A549 (cell line): ENCODE results near the gene CNTN3. TPM values are rescaled to one million over a fixed set of nuclear protein-coding genes. Genes with fewer than 3 reads are reported as not detected.

Experiments used
- ATAC-seq, 2 experiments: fragments of 200-7000 bp in 1 of 2; fragments of >200 bp in 1 of 2; cut with Nextera tagmentation in 1 of 2; cut with Tn5 transposase in 1 of 2; 3 replicates each; pipeline versions ENCODE4 v1.8.0 to v1.9.1; 2018 to 2020; ENCODE audit warnings: mild to moderate bottlenecking in 1 of 2, moderate library complexity in 1 of 2
- CTCF ChIA-PET: fragments of 300-600 bp; sonication (Branson Sonifier 250); formaldehyde crosslinking; extraction: SDS; loops from one replicate; lab custom pipeline; 2021; ENCODE audit warnings: antibody characterized with exemption, inconsistent platforms; lab: Yijun Ruan, JAX
- POLR2A ChIA-PET: fragments of 350-600 bp; formaldehyde crosslinking; extraction: SDS; loops from one replicate; lab custom pipeline; 2021; ENCODE audit warnings: antibody characterized with exemption, inconsistent platforms; lab: Yijun Ruan, JAX
- DNase-seq, 2 experiments: peaks; one replicate each; pipeline versions ENCODE4 v3.0.0 to v3.0.0-alpha.2; 2011 to 2016; ENCODE audit warnings: low read depth in 1 of 2, low spot score in 1 of 2
- FAIRE-seq: peaks from 2 replicates; lab custom pipeline; 2011; peaks lifted over from hg19 to GRCh38; lab: Jason Lieb, UNC
- H3K27ac ChIP-seq, 2 experiments: fragments of >200 bp; sonication (Bioruptor Twin); formaldehyde crosslinking; 3 replicates each; pipeline ENCODE4 v1.5.1; 2016 to 2017
- H3K4me1 ChIP-seq: fragments of >200 bp; sonication (Bioruptor Twin); formaldehyde crosslinking; 3 replicates; pipeline ENCODE4 v1.6.1; 2016
- H3K4me2 ChIP-seq: fragments of >200 bp; sonication (Bioruptor Twin); formaldehyde crosslinking; 3 replicates; pipeline ENCODE4 v1.6.1; 2016
- H3K4me3 ChIP-seq: fragments of >200 bp; sonication (Bioruptor Twin); formaldehyde crosslinking; 3 replicates; pipeline ENCODE4 v1.5.1; 2016
- H3K9me3 ChIP-seq: fragments of >200 bp; sonication (Bioruptor Twin); formaldehyde crosslinking; 3 replicates; pipeline ENCODE4 v1.6.1; 2016
- BCL3 ChIP-seq: fragments of >200 bp; sonication (Bioruptor Twin); formaldehyde crosslinking; IDR thresholded peaks from 3 replicates; pipeline ENCODE4 v1.6.1; 2016
- CBX2 ChIP-seq: fragments of 200-600 bp; sonication (generic); IDR thresholded peaks from 2 replicates; pipeline ENCODE4 v1.6.1; 2016; ENCODE audit warnings: low read depth, mild to moderate bottlenecking, borderline replicate concordance
- CEBPB ChIP-seq, 2 experiments: fragments of >200 bp in 1 of 2; sonication (Bioruptor Twin) in 1 of 2; formaldehyde crosslinking in 1 of 2; IDR thresholded peaks; 2 replicates each; pipeline ENCODE4 v1.6.1; 2012 to 2016
- CHD4 ChIP-seq: fragments of 200-600 bp; sonication (generic); IDR thresholded peaks from 2 replicates; pipeline ENCODE4 v1.6.1; 2016; ENCODE audit warnings: antibody characterized with exemption, mild to moderate bottlenecking, borderline replicate concordance
- E2F6 ChIP-seq: IDR thresholded peaks from 2 replicates; pipeline ENCODE4 v1.6.1; 2012; ENCODE audit warnings: low read depth, borderline replicate concordance
- EHMT2 ChIP-seq: fragments of 200-600 bp; sonication (generic); IDR thresholded peaks from 2 replicates; pipeline ENCODE4 v1.6.1; 2016; ENCODE audit warnings: antibody characterized with exemption, low read depth, mild to moderate bottlenecking, moderate library complexity
- ESRRA ChIP-seq: fragments of 150-350 bp; IDR thresholded peaks from 2 replicates; pipeline ENCODE4 v1.6.1; 2014; ENCODE audit warnings: mild to moderate bottlenecking, low read length, borderline replicate concordance
- FOSB ChIP-seq: fragments of 250-450 bp; sonication (Bioruptor Pico); IDR thresholded peaks from 2 replicates; pipeline ENCODE4 v1.5.0; 2020; ENCODE audit warnings: mild to moderate bottlenecking, moderate library complexity
- GATA3 ChIP-seq: IDR thresholded peaks from 2 replicates; pipeline ENCODE4 v1.6.1; 2012; ENCODE audit warnings: borderline replicate concordance
- HEYL ChIP-seq: fragments of 250-450 bp; sonication (Bioruptor Pico); IDR thresholded peaks from 2 replicates; pipeline ENCODE4 v1.8.0; 2021; ENCODE audit warnings: mild to moderate bottlenecking, moderate library complexity
- HMGXB4 ChIP-seq: fragments of 250-450 bp; sonication (Bioruptor Pico); IDR thresholded peaks from 2 replicates; pipeline ENCODE4 v1.5.0; 2021; ENCODE audit warnings: mild to moderate bottlenecking, moderate library complexity, borderline replicate concordance
- HOXA7 ChIP-seq: fragments of 250-450 bp; sonication (Bioruptor Pico); IDR thresholded peaks from 2 replicates; pipeline ENCODE4 v1.5.0; 2020; ENCODE audit warnings: mild to moderate bottlenecking, moderate library complexity
- HOXB5 ChIP-seq: fragments of 250-450 bp; sonication (Bioruptor Pico); IDR thresholded peaks from 2 replicates; pipeline ENCODE4 v1.5.0; 2020; ENCODE audit warnings: mild to moderate bottlenecking, moderate library complexity
- MYC ChIP-seq: IDR thresholded peaks from 2 replicates; pipeline ENCODE4 v1.6.1; 2012; ENCODE audit warnings: mild to moderate bottlenecking, inconsistent platforms, low read length, improper control_type of control experiment, borderline replicate concordance
- NFE2L2 ChIP-seq: fragments of 150-350 bp; conservative IDR thresholded peaks from 2 replicates; pipeline ENCODE4 v1.6.1; 2014; ENCODE audit warnings: low read length
- PHF8 ChIP-seq: fragments of 200-600 bp; sonication (generic); IDR thresholded peaks from 2 replicates; pipeline ENCODE4 v1.6.1; 2016; ENCODE audit warnings: low read depth, mild to moderate bottlenecking, antibody characterized with exemption, moderate library complexity, borderline replicate concordance
- POLR2AphosphoS2 ChIP-seq: conservative IDR thresholded peaks from 2 replicates; pipeline ENCODE4 v1.6.1; 2012; ENCODE audit warnings: low read length, improper control_type of control experiment, inconsistent platforms
- RARB ChIP-seq: fragments of 250-450 bp; sonication (Bioruptor Pico); IDR thresholded peaks from 2 replicates; pipeline ENCODE4 v1.8.0; 2021; ENCODE audit warnings: mild to moderate bottlenecking, moderate library complexity
- REST ChIP-seq: fragments of 200-600 bp; sonication (generic); IDR thresholded peaks from 2 replicates; pipeline ENCODE4 v1.6.1; 2016; ENCODE audit warnings: antibody characterized with exemption, mild to moderate bottlenecking, moderate library complexity
- USF2 ChIP-seq: fragments of 450-650 bp; IDR thresholded peaks from 2 replicates; pipeline ENCODE4 v1.6.1; 2014; ENCODE audit warnings: antibody characterized with exemption
- ZFP36 ChIP-seq: fragments of 450-650 bp; IDR thresholded peaks from 2 replicates; pipeline ENCODE4 v1.6.1; 2014; ENCODE audit warnings: borderline replicate concordance; ENCODE audit not compliant: partially characterized antibody
- ZNF302 ChIP-seq: fragments of 250-450 bp; sonication (Bioruptor Pico); IDR thresholded peaks from 2 replicates; pipeline ENCODE4 v1.9.0; 2021; ENCODE audit warnings: inconsistent platforms, mild to moderate bottlenecking, moderate library complexity
- ZSCAN20 ChIP-seq: fragments of 250-450 bp; sonication (Bioruptor Pico); IDR thresholded peaks from 2 replicates; pipeline ENCODE4 v1.8.0; 2022; ENCODE audit warnings: mild to moderate bottlenecking, moderate library complexity
- WGBS: methylation state at CpG from one replicate; pipeline ENCODE4 v1.1.6; 2017; ENCODE audit errors: missing lambda C conversion rate; 5-methylcytosine and 5-hydroxymethylcytosine counted together
- polyA plus RNA-seq, 4 experiments: library from polyadenylated mRNA; depleted of rRNA in 3 of 4; stranded (reverse); fragments of >200 nt; fragmentation: RNase III in 1 of 4; extraction: RNeasy Plus Mini Kit Qiagen cat#74134 plus additional on column Dnase treatment in 1 of 4; gene quantifications; 2 replicates in 3 of 4; 3 replicates in 1 of 4; pipeline ENCODE4 v1.2.3, GENCODE V29; 2011 to 2017

The CNTN3 gene
- polyA plus RNA-seq, 2 of the 4 experiments (the other 2 are of a cell fraction): not detected

GRCh38 chr3:74651292-74651691, 36.8 kb upstream of the CNTN3 start:
- ChIA-PET CTCF (no interaction called here), POLR2A (no interaction called here)
- Histone ChIP-seq H3K4me3 (no peak overlapping the region), H3K9me3 (no peaks in the 10 kb centered on the region), H3K4me1 (no peaks in the 10 kb centered on the region), H3K27ac (no peak overlapping the region), H3K4me2 (no peak overlapping the region)
- 2% methylated on average over 2 of the region's 2 CpGs for WGBS
- TF ChIP-seq EHMT2: no peak
- TF ChIP-seq PHF8: no peak
- TF ChIP-seq MYC: no peak
- TF ChIP-seq USF2: no peak
- TF ChIP-seq CHD4: no peak
- no peak for TF ChIP-seq HOXA7 (CRISPR knock-in tag)
- TF ChIP-seq RARB (CRISPR knock-in tag): no peak
- no peak for TF ChIP-seq ZFP36
- TF ChIP-seq FOSB (CRISPR knock-in tag): no peak
- TF ChIP-seq CEBPB (IDR thresholded peaks at IDR 0.05): no peak
- TF ChIP-seq ZNF302: no peak
- no peak for TF ChIP-seq ZSCAN20
- no peak for TF ChIP-seq HMGXB4 (CRISPR knock-in tag)
- no peak for TF ChIP-seq HOXB5 (CRISPR knock-in tag)
- no peak for TF ChIP-seq ESRRA
- no peak for TF ChIP-seq GATA3
- TF ChIP-seq HEYL (CRISPR knock-in tag): no peak
- no peak for TF ChIP-seq CBX2
- TF ChIP-seq BCL3: no peak
- no peak for TF ChIP-seq POLR2AphosphoS2
- ATAC-seq (no peak), FAIRE-seq (no peak), DNase-seq (no peak)

GRCh38 chr3:74648107-74648506, 33.6 kb upstream of the CNTN3 start:
- CTCF ChIA-PET: no interaction called here
- WGBS: 0% methylated on average over 4 of the region's 4 CpGs
- TF ChIP-seq REST (no peak), CEBPB (IDR thresholded peaks at IDR 0.05) (no peak), NFE2L2 (no peak), E2F6 (no peak)
- FAIRE-seq (no peak), ATAC-seq (no peak), DNase-seq (no peak)
- POLR2A ChIA-PET: no interaction called here
- H3K4me2 ChIP-seq: no peak overlapping the region
- H3K9me3 ChIP-seq: no peaks in the 10 kb centered on the region
- H3K4me1 ChIP-seq: no peaks in the 10 kb centered on the region
- H3K4me3 ChIP-seq: no peak overlapping the region
- no peak overlapping the region for H3K27ac ChIP-seq
